22Rv1 (cell line): ENCODE data around the gene SLC12A7.

Experiments used
- CTCF ChIP-seq: fragments of 450-650 bp; IDR thresholded peaks from 2 replicates; pipeline ENCODE4 v1.5.1; 2017; ENCODE audit warnings: mild to moderate bottlenecking
- ZFX ChIP-seq: fragments of 450-650 bp; IDR thresholded peaks from 2 replicates; pipeline ENCODE4 v1.6.1; 2017; ENCODE audit warnings: antibody characterized with exemption, borderline replicate concordance

DNA sequence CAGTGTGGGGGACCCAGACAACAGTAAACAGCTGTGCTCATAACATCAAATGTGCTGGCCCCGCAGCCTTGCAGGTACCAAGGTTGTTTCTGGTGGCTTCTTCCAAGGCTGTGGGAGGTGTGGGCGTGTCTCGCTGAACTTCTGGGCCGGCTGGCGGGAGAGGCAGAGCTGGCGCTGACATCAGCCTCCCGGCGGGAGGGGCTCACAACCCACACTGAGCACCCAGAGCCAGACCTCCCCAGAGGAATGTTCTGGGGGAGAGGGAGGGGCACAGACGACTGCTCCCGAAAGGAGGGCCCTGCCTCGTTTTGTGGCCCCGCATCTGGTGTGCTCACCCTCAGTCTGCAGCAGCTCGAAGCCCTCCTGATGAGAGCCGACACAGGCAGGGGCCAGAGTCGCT is 6.9 kb upstream of the SLC12A7 start:
- TF ChIP-seq CTCF (no peak), ZFX (no peak)
